Right lobe of liver (tissue), 4 donors: Measurements from ENCODE around the gene KCND3.

Experiments
- POLR2A ChIP-seq: fragments of 450-650 bp; IDR thresholded peaks from one replicate; pipeline ENCODE4 v1.6.1; 2017; ENCODE audit warnings: antibody characterized with exemption, mild to moderate bottlenecking
- TF ChIP-seq, protein P1 (sequence below), 4 donors: fragments of 200-600 bp in 3 of 4; fragments of 450-650 bp in 1 of 4; IDR thresholded peaks; one replicate each; pipeline versions ENCODE4 v1.5.1 to v1.8.0; 2016 to 2022; ENCODE audit warnings: antibody characterized with exemption in 4 of 4, mild to moderate bottlenecking in 2 of 4
- donor health status: DM: no; HTN: no; CAD: no.
- donor health status: DM: no; HTN: no; CAD: no.
- donor health status: DM: no; HTN: yes; CAD: no.

DNA sequence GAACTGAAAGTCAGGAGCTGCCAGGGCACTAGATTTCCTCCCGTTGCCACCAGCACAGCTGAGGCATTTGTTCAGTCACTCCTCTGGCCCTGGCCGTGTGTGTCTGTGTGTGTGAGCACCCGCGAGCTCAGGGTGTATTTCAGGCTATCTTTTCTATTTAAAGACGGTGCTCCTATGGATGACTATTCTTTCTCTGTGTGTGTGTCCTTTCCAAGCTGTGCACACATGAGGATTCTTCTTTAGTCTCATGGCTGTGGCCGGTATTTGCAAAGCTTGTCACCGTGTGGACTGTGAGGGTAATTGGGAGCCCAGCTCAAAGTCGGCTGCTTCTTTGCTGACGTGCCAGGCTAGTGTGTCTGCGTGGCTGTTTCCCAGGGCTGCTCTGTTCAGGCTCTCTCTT lies 3.0 kb upstream of the KCND3 start:
- TF ChIP-seq, protein P1, sequence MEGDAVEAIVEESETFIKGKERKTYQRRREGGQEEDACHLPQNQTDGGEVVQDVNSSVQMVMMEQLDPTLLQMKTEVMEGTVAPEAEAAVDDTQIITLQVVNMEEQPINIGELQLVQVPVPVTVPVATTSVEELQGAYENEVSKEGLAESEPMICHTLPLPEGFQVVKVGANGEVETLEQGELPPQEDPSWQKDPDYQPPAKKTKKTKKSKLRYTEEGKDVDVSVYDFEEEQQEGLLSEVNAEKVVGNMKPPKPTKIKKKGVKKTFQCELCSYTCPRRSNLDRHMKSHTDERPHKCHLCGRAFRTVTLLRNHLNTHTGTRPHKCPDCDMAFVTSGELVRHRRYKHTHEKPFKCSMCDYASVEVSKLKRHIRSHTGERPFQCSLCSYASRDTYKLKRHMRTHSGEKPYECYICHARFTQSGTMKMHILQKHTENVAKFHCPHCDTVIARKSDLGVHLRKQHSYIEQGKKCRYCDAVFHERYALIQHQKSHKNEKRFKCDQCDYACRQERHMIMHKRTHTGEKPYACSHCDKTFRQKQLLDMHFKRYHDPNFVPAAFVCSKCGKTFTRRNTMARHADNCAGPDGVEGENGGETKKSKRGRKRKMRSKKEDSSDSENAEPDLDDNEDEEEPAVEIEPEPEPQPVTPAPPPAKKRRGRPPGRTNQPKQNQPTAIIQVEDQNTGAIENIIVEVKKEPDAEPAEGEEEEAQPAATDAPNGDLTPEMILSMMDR (IDR thresholded peaks at IDR 0.05): no peak
- no peak for TF ChIP-seq POLR2A
